WTC11 (cell line): ENCODE measurements around the gene GOLT1A. TPM values are rescaled to one million over a fixed set of nuclear protein-coding genes. Genes with fewer than 3 reads are reported as not detected.

Source experiments
- ATAC-seq: fragments of 200-7000 bp; cut with Tn5 transposase; 2 replicates; pipeline ENCODE4 v1.10.0; 2021; ENCODE audit warnings: mild to moderate bottlenecking, moderate library complexity
- CTCF ChIA-PET: fragments of 300-600 bp; sonication (Branson Sonifier 250); formaldehyde crosslinking; loops from one replicate; lab custom pipeline; 2021; ENCODE audit warnings: antibody characterized with exemption; lab: Charles Lee
- POLR2A ChIA-PET: fragments of 350-600 bp; sonication (Branson Sonifier 250); formaldehyde crosslinking; loops from one replicate; lab custom pipeline; 2021; ENCODE audit warnings: antibody characterized with exemption; lab: Charles Lee
- DNase-seq: peaks from one replicate; pipeline ENCODE4 v3.0.0; 2021; ENCODE audit warnings: low spot score
- H3K27ac Mint-ChIP-seq: 2 replicates; pipeline ENCODE4 v1.8.0; 2021; ENCODE audit warnings: mixed read lengths
- H3K27me3 Mint-ChIP-seq: 2 replicates; pipeline ENCODE4 v1.8.0; 2021; ENCODE audit warnings: low read depth, mild to moderate bottlenecking, moderate library complexity, mixed read lengths
- H3K36me3 Mint-ChIP-seq: 2 replicates; pipeline ENCODE4 v1.8.0; 2021; ENCODE audit warnings: mixed read lengths
- H3K4me1 Mint-ChIP-seq: 2 replicates; pipeline ENCODE4 v1.8.0; 2022; ENCODE audit warnings: mixed read lengths
- H3K4me3 Mint-ChIP-seq: 2 replicates; pipeline ENCODE4 v1.8.0; 2021; ENCODE audit warnings: mild to moderate bottlenecking, moderate library complexity, mixed read lengths
- H3K9me3 Mint-ChIP-seq: 2 replicates; pipeline ENCODE4 v1.8.0; 2021; ENCODE audit warnings: mixed read lengths
- ATF1 ChIP-seq: sonication (generic); formaldehyde crosslinking; IDR thresholded peaks from 2 replicates; pipeline ENCODE4 v1.8.1; 2023; ENCODE audit warnings: mild to moderate bottlenecking, moderate library complexity, missing genetic modification reagents
- CREB1 ChIP-seq: sonication (generic); formaldehyde crosslinking; IDR thresholded peaks from 2 replicates; pipeline ENCODE4 v1.8.0; 2023; ENCODE audit warnings: mild to moderate bottlenecking, missing genetic modification reagents
- ELF4 ChIP-seq: sonication (generic); formaldehyde crosslinking; IDR thresholded peaks from 2 replicates; pipeline ENCODE4 v1.8.1; 2022; ENCODE audit warnings: low read depth, mild to moderate bottlenecking, moderate library complexity, missing genetic modification reagents
- EMX1 ChIP-seq: fragments of 250-450 bp; sonication (Bioruptor Pico); IDR thresholded peaks from 2 replicates; pipeline ENCODE4 v1.8.0; 2021; ENCODE audit warnings: mild to moderate bottlenecking
- FOXP1 ChIP-seq: sonication (generic); formaldehyde crosslinking; IDR thresholded peaks from 2 replicates; pipeline ENCODE4 v1.8.0; 2022; ENCODE audit warnings: missing genetic modification reagents, mild to moderate bottlenecking, moderate library complexity, borderline replicate concordance
- GRHL2 ChIP-seq: fragments of 250-450 bp; sonication (Bioruptor Pico); IDR thresholded peaks from 2 replicates; pipeline ENCODE4 v1.8.0; 2022; ENCODE audit warnings: mild to moderate bottlenecking, moderate library complexity; ENCODE audit not compliant: insufficient replicate concordance, severe bottlenecking
- GTF2I ChIP-seq: fragments of 250-450 bp; sonication (Bioruptor Pico); conservative IDR thresholded peaks from 2 replicates; pipeline ENCODE4 v1.4.0; 2021; ENCODE audit warnings: mild to moderate bottlenecking
- MYBL2 ChIP-seq: sonication (generic); formaldehyde crosslinking; IDR thresholded peaks from 2 replicates; pipeline ENCODE4 v1.8.1; 2023; ENCODE audit warnings: mild to moderate bottlenecking, moderate library complexity, missing genetic modification reagents
- NFE2L1 ChIP-seq: sonication (generic); formaldehyde crosslinking; IDR thresholded peaks from 2 replicates; pipeline ENCODE4 v1.8.1; 2023; ENCODE audit warnings: missing genetic modification reagents
- NR1H2 ChIP-seq: sonication (generic); formaldehyde crosslinking; IDR thresholded peaks from 2 replicates; pipeline ENCODE4 v1.9.0; 2021; ENCODE audit warnings: mild to moderate bottlenecking, moderate library complexity, missing genetic modification reagents
- OVOL2 ChIP-seq: fragments of 250-450 bp; sonication (Bioruptor Pico); IDR thresholded peaks from 2 replicates; pipeline ENCODE4 v1.9.0; 2021; ENCODE audit warnings: mild to moderate bottlenecking, borderline replicate concordance
- SMAD3 ChIP-seq: sonication (generic); formaldehyde crosslinking; IDR thresholded peaks from 2 replicates; pipeline ENCODE4 v1.8.0; 2022; ENCODE audit warnings: missing genetic modification reagents, mild to moderate bottlenecking, borderline replicate concordance
- SP1 ChIP-seq: sonication (generic); formaldehyde crosslinking; conservative IDR thresholded peaks from 2 replicates; pipeline ENCODE4 v1.8.1; 2022; ENCODE audit warnings: missing genetic modification reagents
- ZNF138 ChIP-seq: sonication (generic); formaldehyde crosslinking; conservative IDR thresholded peaks from 2 replicates; pipeline ENCODE4 v1.8.1; 2022; ENCODE audit warnings: mild to moderate bottlenecking, moderate library complexity, missing genetic modification reagents
- ZNF232 ChIP-seq: sonication (generic); formaldehyde crosslinking; IDR thresholded peaks from 2 replicates; pipeline ENCODE4 v1.8.0; 2022; ENCODE audit warnings: mild to moderate bottlenecking, missing genetic modification reagents
- ZNF423 ChIP-seq: fragments of 250-450 bp; sonication (Bioruptor Pico); IDR thresholded peaks from 2 replicates; pipeline ENCODE4 v2.1.2; 2022; ENCODE audit warnings: mild to moderate bottlenecking, moderate library complexity
- total RNA-seq: library from RNA; stranded (reverse); gene quantifications from 3 replicates; pipeline ENCODE4 v1.2.3, GENCODE V29; 2021
- TF ChIP-seq, protein P1 (sequence below): sonication (generic); formaldehyde crosslinking; IDR thresholded peaks from 2 replicates; pipeline ENCODE4 v1.8.1; 2023; ENCODE audit warnings: mild to moderate bottlenecking, missing genetic modification reagents, moderate library complexity
- TF ChIP-seq, protein P2 (sequence below): fragments of 200-600 bp; IDR thresholded peaks from 2 replicates; pipeline ENCODE4 v1.8.0; 2022; ENCODE audit warnings: antibody characterized with exemption
- TF ChIP-seq, protein P3 (sequence below): sonication (generic); formaldehyde crosslinking; IDR thresholded peaks from 2 replicates; pipeline ENCODE4 v1.8.1; 2023; ENCODE audit warnings: mild to moderate bottlenecking, missing genetic modification reagents
- TF ChIP-seq, protein P4 (sequence below): fragments of 250-450 bp; sonication (Bioruptor Pico); IDR thresholded peaks from 2 replicates; pipeline ENCODE4 v1.8.0; 2021; ENCODE audit warnings: mild to moderate bottlenecking

GOLT1A gene
- total RNA-seq, 1 experiment from 2014 or later: 6.5 TPM

DNA sequence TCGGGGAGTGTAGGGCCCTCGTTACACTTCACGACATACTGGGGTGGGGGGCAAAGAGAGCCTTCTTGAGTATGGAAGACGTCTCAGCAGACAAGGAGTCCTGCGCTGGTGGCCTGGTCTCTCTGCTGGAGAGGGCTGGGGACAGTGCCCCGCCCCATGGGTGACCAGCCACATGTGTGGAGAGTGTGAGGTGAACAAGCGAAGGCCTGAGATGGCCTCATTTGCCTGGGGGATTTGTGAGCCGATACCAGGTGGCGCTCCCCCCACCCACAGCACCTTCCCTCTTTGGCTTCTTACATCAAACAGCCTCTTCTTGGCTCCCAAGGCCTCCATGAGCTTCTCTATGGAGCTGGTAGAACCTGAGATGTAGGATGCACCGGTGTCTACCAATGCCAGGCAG lies 57.9 kb downstream of the GOLT1A start:
- Mint-ChIP-seq H3K4me3 (no peak overlapping the region), H3K9me3 (no peaks in the 10 kb centered on the region), H3K27ac (no peak overlapping the region), H3K36me3 (no peaks in the 10 kb centered on the region), H3K4me1 (peaks cover under 1% of the 10 kb centered on the region; the same call in 1 of the 2 replicates), H3K27me3 (peaks cover 22% of the 10 kb centered on the region)
- TF ChIP-seq EMX1: no peak
- TF ChIP-seq, protein P1, sequence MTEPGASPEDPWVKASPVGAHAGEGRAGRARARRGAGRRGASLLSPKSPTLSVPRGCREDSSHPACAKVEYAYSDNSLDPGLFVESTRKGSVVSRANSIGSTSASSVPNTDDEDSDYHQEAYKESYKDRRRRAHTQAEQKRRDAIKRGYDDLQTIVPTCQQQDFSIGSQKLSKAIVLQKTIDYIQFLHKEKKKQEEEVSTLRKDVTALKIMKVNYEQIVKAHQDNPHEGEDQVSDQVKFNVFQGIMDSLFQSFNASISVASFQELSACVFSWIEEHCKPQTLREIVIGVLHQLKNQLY (CRISPR knock-in tag): no peak
- TF ChIP-seq, protein P2, sequence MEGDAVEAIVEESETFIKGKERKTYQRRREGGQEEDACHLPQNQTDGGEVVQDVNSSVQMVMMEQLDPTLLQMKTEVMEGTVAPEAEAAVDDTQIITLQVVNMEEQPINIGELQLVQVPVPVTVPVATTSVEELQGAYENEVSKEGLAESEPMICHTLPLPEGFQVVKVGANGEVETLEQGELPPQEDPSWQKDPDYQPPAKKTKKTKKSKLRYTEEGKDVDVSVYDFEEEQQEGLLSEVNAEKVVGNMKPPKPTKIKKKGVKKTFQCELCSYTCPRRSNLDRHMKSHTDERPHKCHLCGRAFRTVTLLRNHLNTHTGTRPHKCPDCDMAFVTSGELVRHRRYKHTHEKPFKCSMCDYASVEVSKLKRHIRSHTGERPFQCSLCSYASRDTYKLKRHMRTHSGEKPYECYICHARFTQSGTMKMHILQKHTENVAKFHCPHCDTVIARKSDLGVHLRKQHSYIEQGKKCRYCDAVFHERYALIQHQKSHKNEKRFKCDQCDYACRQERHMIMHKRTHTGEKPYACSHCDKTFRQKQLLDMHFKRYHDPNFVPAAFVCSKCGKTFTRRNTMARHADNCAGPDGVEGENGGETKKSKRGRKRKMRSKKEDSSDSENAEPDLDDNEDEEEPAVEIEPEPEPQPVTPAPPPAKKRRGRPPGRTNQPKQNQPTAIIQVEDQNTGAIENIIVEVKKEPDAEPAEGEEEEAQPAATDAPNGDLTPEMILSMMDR: no peak
- no peak for TF ChIP-seq GRHL2 (CRISPR knock-in tag)
- TF ChIP-seq, protein P3, sequence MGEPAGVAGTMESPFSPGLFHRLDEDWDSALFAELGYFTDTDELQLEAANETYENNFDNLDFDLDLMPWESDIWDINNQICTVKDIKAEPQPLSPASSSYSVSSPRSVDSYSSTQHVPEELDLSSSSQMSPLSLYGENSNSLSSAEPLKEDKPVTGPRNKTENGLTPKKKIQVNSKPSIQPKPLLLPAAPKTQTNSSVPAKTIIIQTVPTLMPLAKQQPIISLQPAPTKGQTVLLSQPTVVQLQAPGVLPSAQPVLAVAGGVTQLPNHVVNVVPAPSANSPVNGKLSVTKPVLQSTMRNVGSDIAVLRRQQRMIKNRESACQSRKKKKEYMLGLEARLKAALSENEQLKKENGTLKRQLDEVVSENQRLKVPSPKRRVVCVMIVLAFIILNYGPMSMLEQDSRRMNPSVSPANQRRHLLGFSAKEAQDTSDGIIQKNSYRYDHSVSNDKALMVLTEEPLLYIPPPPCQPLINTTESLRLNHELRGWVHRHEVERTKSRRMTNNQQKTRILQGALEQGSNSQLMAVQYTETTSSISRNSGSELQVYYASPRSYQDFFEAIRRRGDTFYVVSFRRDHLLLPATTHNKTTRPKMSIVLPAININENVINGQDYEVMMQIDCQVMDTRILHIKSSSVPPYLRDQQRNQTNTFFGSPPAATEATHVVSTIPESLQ (CRISPR knock-in tag): no peak
- no peak for TF ChIP-seq ATF1 (CRISPR knock-in tag)
- no peak for TF ChIP-seq OVOL2
- TF ChIP-seq MYBL2: no peak
- no peak for TF ChIP-seq FOXP1 (CRISPR knock-in tag)
- CTCF ChIA-PET: no interaction called here
- DNase-seq (no peak), ATAC-seq (no peak)
- POLR2A ChIA-PET: no interaction called here

DNA sequence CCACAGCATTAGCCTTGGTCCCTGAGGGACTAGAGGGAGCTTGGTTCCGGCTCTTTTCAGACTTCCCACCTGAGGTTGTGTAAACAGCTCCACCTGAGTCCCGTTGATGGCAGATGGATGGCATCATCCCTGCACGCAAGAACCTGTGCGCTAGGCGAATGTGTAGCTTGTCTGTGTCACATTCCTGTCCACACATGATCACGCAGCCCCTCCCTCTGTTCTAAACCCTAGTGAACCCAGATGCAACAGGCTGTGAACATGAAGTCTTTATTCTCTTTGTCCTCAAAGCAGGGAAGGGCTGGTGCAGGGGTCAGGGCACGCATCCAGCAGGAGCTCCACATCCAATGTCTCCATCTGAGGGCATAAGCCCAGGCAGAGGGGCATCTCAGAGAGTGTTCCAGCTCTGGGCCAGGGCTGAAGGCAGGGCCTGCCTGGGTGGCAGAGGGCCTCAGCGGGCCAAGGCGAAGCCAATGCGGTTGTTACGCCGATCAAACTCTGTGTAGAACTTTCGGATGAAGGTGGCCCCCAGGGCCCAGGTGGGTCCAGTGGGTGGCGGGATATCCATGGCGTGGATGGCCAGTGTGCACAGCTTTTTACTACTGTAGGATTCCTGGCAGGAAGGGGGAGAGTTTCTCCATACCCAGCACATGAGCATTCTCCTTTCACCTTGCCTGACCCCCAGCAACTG lies 59.1 kb downstream of the GOLT1A start:
- TF ChIP-seq NR1H2 (CRISPR knock-in tag): no peak
- TF ChIP-seq, protein P4, sequence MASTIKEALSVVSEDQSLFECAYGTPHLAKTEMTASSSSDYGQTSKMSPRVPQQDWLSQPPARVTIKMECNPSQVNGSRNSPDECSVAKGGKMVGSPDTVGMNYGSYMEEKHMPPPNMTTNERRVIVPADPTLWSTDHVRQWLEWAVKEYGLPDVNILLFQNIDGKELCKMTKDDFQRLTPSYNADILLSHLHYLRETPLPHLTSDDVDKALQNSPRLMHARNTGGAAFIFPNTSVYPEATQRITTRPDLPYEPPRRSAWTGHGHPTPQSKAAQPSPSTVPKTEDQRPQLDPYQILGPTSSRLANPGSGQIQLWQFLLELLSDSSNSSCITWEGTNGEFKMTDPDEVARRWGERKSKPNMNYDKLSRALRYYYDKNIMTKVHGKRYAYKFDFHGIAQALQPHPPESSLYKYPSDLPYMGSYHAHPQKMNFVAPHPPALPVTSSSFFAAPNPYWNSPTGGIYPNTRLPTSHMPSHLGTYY: no peak
- no peak for TF ChIP-seq CREB1 (CRISPR knock-in tag)
- TF ChIP-seq ELF4 (CRISPR knock-in tag): no peak
- no peak for TF ChIP-seq ZNF423 (CRISPR knock-in tag)
- TF ChIP-seq ZNF232 (CRISPR knock-in tag): no peak
- TF ChIP-seq SMAD3 (CRISPR knock-in tag): no peak
- no peak for TF ChIP-seq GTF2I (CRISPR knock-in tag)
- no peak for TF ChIP-seq NFE2L1 (CRISPR knock-in tag)
- TF ChIP-seq SP1 (CRISPR knock-in tag): no peak
- TF ChIP-seq ZNF138 (CRISPR knock-in tag): no peak
- Mint-ChIP-seq H3K9me3 (no peaks in the 10 kb centered on the region), H3K27me3 (peaks cover 29% of the 10 kb centered on the region), H3K27ac (no peak overlapping the region), H3K4me3 (no peak overlapping the region), H3K4me1 (peaks cover 10% of the 10 kb centered on the region), H3K36me3 (no peaks in the 10 kb centered on the region)
- ChIA-PET CTCF (interaction anchor here (0.6 to 1.8 kb wide), 6 partner anchors 8 to 244 kb away, joined by 3 to 9 read pairs (median 4); no protein-coding TSS in a partner anchor), POLR2A (no interaction called here)
- ATAC-seq (no peak), DNase-seq (no peak)
